ENCODE data around the gene NTM. TPM values are rescaled to one million over a fixed set of nuclear protein-coding genes. Genes with fewer than 3 reads are reported as not detected.

Gene NTM
- total and polyA plus RNA-seq, 2 donors (not counting 1 experiment from before 2014, with no cell fraction given): 12.3 to 28.6 TPM

DNA sequence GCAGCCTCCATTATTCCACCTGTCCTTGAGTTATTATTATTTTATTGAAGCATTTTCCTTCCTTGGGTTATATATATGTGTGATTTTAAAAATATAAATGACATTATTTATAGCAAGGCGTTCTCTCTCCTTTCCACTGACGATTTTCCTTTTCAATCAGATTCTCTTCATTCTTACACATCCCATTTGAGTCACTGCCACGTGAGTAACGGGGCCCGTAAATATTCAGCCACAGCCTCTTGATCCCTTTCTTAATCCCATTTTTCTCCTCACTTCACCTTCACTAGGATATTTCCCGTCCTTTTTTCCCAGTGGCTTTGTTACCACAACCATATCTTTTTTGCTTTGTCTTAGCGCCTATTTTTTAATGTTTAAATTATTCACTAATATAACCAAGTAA, 396.2 kb downstream of the NTM start:
- Histone ChIP-seq H3K4me2 (ENCODE audit: extremely low read depth, insufficient read depth, low read length) (no peak overlapping the region), H3K4me1 (ENCODE audit: control insufficient read depth, extremely low read depth, insufficient read depth, low read length) (peaks cover 4% of the 10 kb centered on the region), H3K4me3 (replicated peaks in 1 of 4; ENCODE audit: control extremely low read depth in 1 of 4, insufficient read depth in 1 of 4, low read depth in 3 of 4, low read length in 4 of 4) (no peak overlapping the region), H3K9me3 (ENCODE audit: control insufficient read depth, insufficient read depth, low read depth, low read length) (no peaks in the 10 kb centered on the region), H2AFZ (ENCODE audit: low read length) (no peak overlapping the region), H3K27me3 (ENCODE audit: control insufficient read depth, insufficient read depth, low read length) (no peaks in the 10 kb centered on the region), H3K27ac (ENCODE audit: insufficient read depth, low read length) (no peak overlapping the region), H3K36me3 (ENCODE audit: control insufficient read depth, insufficient read depth, low read length) (no peaks in the 10 kb centered on the region), H4K20me1 (ENCODE audit: control insufficient read depth, extremely low read depth, insufficient read depth, low read length) (no peaks in the 10 kb centered on the region), H3K9ac (ENCODE audit: insufficient read depth, low read length) (no peak overlapping the region), H3K79me2 (ENCODE audit: control insufficient read depth, insufficient read depth, low read length) (no peaks in the 10 kb centered on the region)
- TF ChIP-seq CTCF (conservative IDR thresholded peaks at IDR 0.05 in 1 of 2, IDR thresholded peaks at IDR 0.05 in 1 of 2; ENCODE audit: low read depth in 1 of 2, low read length in 2 of 2) (no peak), EZH2 (IDR thresholded peaks at IDR 0.05; ENCODE audit: low read length, missing control alignments) (no peak)
- DNase-seq (ENCODE audit: low read depth in 2 of 2): peak in 1 of 2 donors; percentile 45

DNA sequence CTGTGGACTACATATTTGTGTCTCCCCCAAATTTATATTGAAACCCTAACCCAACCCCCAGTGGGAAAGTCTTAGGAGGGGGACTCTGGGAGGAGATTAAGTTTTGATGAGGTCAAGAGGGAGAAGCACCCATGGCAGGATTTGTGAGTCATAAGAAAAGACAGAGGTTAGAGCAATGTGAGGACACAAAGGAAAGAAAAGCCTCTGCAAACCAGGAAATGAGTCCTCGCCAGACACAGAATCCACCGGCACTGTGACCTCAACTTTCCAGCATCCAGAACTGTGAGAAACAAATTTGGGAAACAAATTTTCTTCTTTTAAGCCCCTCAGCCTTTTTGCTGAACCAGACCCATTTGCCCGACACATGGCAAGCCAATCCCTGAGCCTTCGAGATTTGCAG, 397.0 kb downstream of the NTM start:
- TF ChIP-seq CTCF (conservative IDR thresholded peaks at IDR 0.05 in 1 of 2, IDR thresholded peaks at IDR 0.05 in 1 of 2; ENCODE audit: low read depth in 1 of 2, low read length in 2 of 2): no peak
- TF ChIP-seq EZH2 (IDR thresholded peaks at IDR 0.05; ENCODE audit: low read length, missing control alignments): no peak
- no peaks in the 10 kb centered on the region for H4K20me1 ChIP-seq (ENCODE audit: control insufficient read depth, extremely low read depth, insufficient read depth, low read length)
- DNase-seq (ENCODE audit: low read depth in 2 of 2): peak; percentile 22 to 65
- no peaks in the 10 kb centered on the region for H3K9me3 ChIP-seq (ENCODE audit: control insufficient read depth, insufficient read depth, low read depth, low read length)
- H3K4me2 ChIP-seq (ENCODE audit: extremely low read depth, insufficient read depth, low read length): no peak overlapping the region
- H3K4me1 ChIP-seq (ENCODE audit: control insufficient read depth, extremely low read depth, insufficient read depth, low read length): peaks cover 4% of the 10 kb centered on the region
- H3K27me3 ChIP-seq (ENCODE audit: control insufficient read depth, insufficient read depth, low read length): no peaks in the 10 kb centered on the region
- H3K9ac ChIP-seq (ENCODE audit: insufficient read depth, low read length): no peak overlapping the region
- H3K4me3 ChIP-seq (replicated peaks in 1 of 4; ENCODE audit: control extremely low read depth in 1 of 4, insufficient read depth in 1 of 4, low read depth in 3 of 4, low read length in 4 of 4): no peak overlapping the region
- H3K36me3 ChIP-seq (ENCODE audit: control insufficient read depth, insufficient read depth, low read length): no peaks in the 10 kb centered on the region
- H3K79me2 ChIP-seq (ENCODE audit: control insufficient read depth, insufficient read depth, low read length): no peaks in the 10 kb centered on the region
- no peak overlapping the region for H3K27ac ChIP-seq (ENCODE audit: insufficient read depth, low read length)
- H2AFZ ChIP-seq (ENCODE audit: low read length): no peak overlapping the region

DNA sequence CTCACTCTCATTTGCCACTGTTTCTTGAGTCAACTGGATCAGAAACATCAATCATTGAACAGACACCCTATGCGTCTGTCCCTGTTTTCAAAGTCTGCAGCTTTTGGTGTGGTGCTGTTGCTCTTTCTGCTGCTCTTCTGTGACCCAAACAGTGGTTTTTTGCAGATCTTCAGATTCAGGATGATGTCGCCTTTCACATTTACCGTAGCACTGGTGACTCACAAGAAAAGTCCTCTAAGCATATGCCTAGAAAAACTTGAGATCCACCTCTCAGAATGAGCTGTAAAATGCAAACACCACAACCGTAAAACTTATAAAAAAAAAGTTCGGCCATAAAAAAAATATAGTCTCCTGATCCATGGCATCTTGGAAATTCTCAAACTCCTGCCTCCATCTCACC, 400.4 kb downstream of the NTM start:
- no peak overlapping the region for H3K27ac ChIP-seq (ENCODE audit: insufficient read depth, low read length)
- no peaks in the 10 kb centered on the region for H3K36me3 ChIP-seq (ENCODE audit: control insufficient read depth, insufficient read depth, low read length)
- H3K79me2 ChIP-seq (ENCODE audit: control insufficient read depth, insufficient read depth, low read length): no peaks in the 10 kb centered on the region
- H3K27me3 ChIP-seq (ENCODE audit: control insufficient read depth, insufficient read depth, low read length): no peaks in the 10 kb centered on the region
- peak overlapping the region; percentile 55 for H2AFZ ChIP-seq (ENCODE audit: low read length)
- no peaks in the 10 kb centered on the region for H3K4me1 ChIP-seq (ENCODE audit: control insufficient read depth, extremely low read depth, insufficient read depth, low read length)
- H4K20me1 ChIP-seq (ENCODE audit: control insufficient read depth, extremely low read depth, insufficient read depth, low read length): no peaks in the 10 kb centered on the region
- H3K9ac ChIP-seq (ENCODE audit: insufficient read depth, low read length): no peak overlapping the region
- no peak for TF ChIP-seq EZH2 (IDR thresholded peaks at IDR 0.05; ENCODE audit: low read length, missing control alignments)
- TF ChIP-seq CTCF (conservative IDR thresholded peaks at IDR 0.05 in 1 of 2, IDR thresholded peaks at IDR 0.05 in 1 of 2; ENCODE audit: low read depth in 1 of 2, low read length in 2 of 2): no peak
- peak overlapping the region; percentile 17 for H3K4me2 ChIP-seq (ENCODE audit: extremely low read depth, insufficient read depth, low read length)
- peak; percentile 37 to 38 for DNase-seq (ENCODE audit: low read depth in 2 of 2)
- no peaks in the 10 kb centered on the region for H3K9me3 ChIP-seq (ENCODE audit: control insufficient read depth, insufficient read depth, low read depth, low read length)
- H3K4me3 ChIP-seq (replicated peaks in 1 of 4; ENCODE audit: control extremely low read depth in 1 of 4, insufficient read depth in 1 of 4, low read depth in 3 of 4, low read length in 4 of 4): no peak overlapping the region
